Limb (tissue), 2 donors: ENCODE data around the gene LRCH2.

Experiments
- DNase-seq, 2 donors: peaks; one replicate each; pipeline ENCODE4 v3.0.0-alpha.2; 2016; ENCODE audit errors: extremely low spot score in 2 of 2

LRCH2 gene

DNA sequence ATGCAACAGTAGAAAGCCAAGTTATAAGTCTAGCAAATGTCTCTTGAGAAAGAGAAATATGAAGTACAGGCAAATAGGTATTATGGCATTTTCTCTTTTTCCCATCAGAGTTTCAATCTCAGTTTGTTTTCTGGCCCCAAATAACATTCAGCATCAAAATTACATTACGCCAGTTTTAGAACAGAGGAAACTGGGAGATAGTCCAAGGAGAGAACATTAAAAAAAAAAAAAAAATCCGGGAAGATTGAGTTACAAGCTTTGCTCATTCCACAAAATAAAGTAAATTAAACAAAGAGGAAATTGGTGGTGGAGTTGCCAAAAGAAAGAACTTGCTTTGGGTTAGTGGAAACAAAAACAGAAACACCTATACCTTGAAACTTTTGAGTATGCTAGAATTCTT, 166.1 kb downstream of the LRCH2 start:
- peak in 1 of 2 donors; percentile 38 for DNase-seq

DNA sequence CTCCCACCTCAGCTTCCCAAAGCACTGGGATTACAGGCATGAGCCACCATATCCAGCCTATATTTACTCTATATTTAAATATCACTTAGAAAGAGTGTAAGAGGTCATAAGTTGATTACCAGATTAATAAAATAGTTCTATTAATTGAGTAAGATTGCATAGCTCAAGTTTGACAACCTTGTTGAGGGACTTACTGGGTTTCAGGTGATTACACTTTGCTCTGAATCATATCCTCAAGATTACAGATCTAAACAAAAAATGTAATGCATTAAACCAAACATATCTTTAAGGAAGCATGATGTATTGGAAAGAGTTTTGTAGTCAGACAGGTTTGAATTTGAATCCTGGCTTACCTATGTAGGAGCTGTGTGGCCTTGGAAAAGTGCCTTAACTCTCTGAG, 168.6 kb downstream of the LRCH2 start:
- DNase-seq = no peak
